Panc1 (cell line): ENCODE data around the gene LHX4. TPM values are rescaled to one million over a fixed set of nuclear protein-coding genes. Genes with fewer than 3 reads are reported as not detected.

Experiments
- ATAC-seq: fragments of 200-7000 bp; cut with Tn5 transposase; 2 replicates; pipeline ENCODE4 v1.9.1; 2020; ENCODE audit warnings: mild to moderate bottlenecking, moderate library complexity
- BruUV-seq: library from RNA; stranded (reverse); fragments of 400-500 nt; replicated peaks from 2 replicates; lab custom pipeline; 2021; lab: Mats Ljungman, UMichigan
- CTCF ChIA-PET: fragments of 300-600 bp; sonication (Branson Sonifier 250); formaldehyde crosslinking; loops from one replicate; lab custom pipeline; 2022; ENCODE audit warnings: antibody characterized with exemption; lab: Charles Lee
- POLR2A ChIA-PET: fragments of 300-600 bp; sonication (Branson Sonifier 250); formaldehyde crosslinking; loops from one replicate; lab custom pipeline; 2022; ENCODE audit warnings: antibody characterized with exemption; lab: Charles Lee
- DNase-seq: peaks from one replicate; pipeline ENCODE4 v3.0.0-alpha.2; 2010; ENCODE audit warnings: low read depth, low spot score
- H3K27ac ChIP-seq: 2 replicates; pipeline ENCODE4 v1.5.1; 2011; ENCODE audit warnings: mild to moderate bottlenecking, low read length, inconsistent platforms
- H3K27me3 ChIP-seq: fragments of 200-500 bp; sonication (Bioruptor generic); 2 replicates; pipeline ENCODE4 v1.6.0; 2014; ENCODE audit warnings: low read length, inconsistent platforms; ENCODE audit not compliant: control insufficient read depth, insufficient read depth
- H3K36me3 ChIP-seq: fragments of 200-500 bp; sonication (Bioruptor generic); 2 replicates; pipeline ENCODE4 v1.5.1; 2014; ENCODE audit warnings: inconsistent platforms, mild to moderate bottlenecking, low read length, moderate library complexity; ENCODE audit not compliant: control insufficient read depth, insufficient read depth
- H3K4me1 ChIP-seq: 2 replicates; pipeline ENCODE4 v1.5.1; 2011; ENCODE audit warnings: inconsistent platforms, mild to moderate bottlenecking, low read length, moderate library complexity; ENCODE audit not compliant: control insufficient read depth, insufficient read depth
- H3K4me3 ChIP-seq, 2 experiments: 2 replicates each; pipeline ENCODE4 v1.5.1; 2011 to 2012; ENCODE audit warnings: low read depth in 2 of 2, low read length in 2 of 2, mild to moderate bottlenecking in 2 of 2, inconsistent platforms in 1 of 2, moderate library complexity in 1 of 2
- H3K9me3 ChIP-seq: fragments of 200-500 bp; sonication (Bioruptor generic); 2 replicates; pipeline ENCODE4 v1.5.1; 2014; ENCODE audit warnings: low read depth, mild to moderate bottlenecking, inconsistent platforms, low read length, moderate library complexity; ENCODE audit not compliant: control insufficient read depth, insufficient read depth
- POLR2AphosphoS5 ChIP-seq: IDR thresholded peaks from 2 replicates; pipeline ENCODE4 v1.6.1; 2012; ENCODE audit warnings: mild to moderate bottlenecking, low read depth, low read length, moderate library complexity
- REST ChIP-seq, 2 experiments: IDR thresholded peaks; 2 replicates each; pipeline ENCODE4 v1.6.1; 2011 to 2012; ENCODE audit warnings: low read depth in 2 of 2, control low read depth in 1 of 2, low read length in 1 of 2, mild to moderate bottlenecking in 1 of 2, moderate library complexity in 1 of 2; ENCODE audit not compliant: insufficient read depth in 1 of 2
- SIN3A ChIP-seq: IDR thresholded peaks from 2 replicates; pipeline ENCODE4 v1.6.1; 2012; ENCODE audit warnings: low read depth, mild to moderate bottlenecking, low read length, moderate library complexity, borderline replicate concordance; ENCODE audit not compliant: insufficient read depth
- TCF7L2 ChIP-seq: IDR thresholded peaks from 2 replicates; pipeline ENCODE4 v1.6.1; 2011; ENCODE audit warnings: mild to moderate bottlenecking, low read depth, low read length, inconsistent platforms
- in situ Hi-C: cut with HindIII; loops from 2 replicates; pipeline ENCODE4 v1.10.0; 2016; ENCODE audit warnings: low sequenced_read_pairs, low pct_unique_long_range_greater_than_20kb
- intact Hi-C: fragments of 100-400 bp; cut with micrococcal nuclease; formaldehyde crosslinking; loops from one replicate; pipeline ENCODE4 v1.10.0; 2022; ENCODE audit not compliant: unreplicated experiment
- total RNA-seq: library from RNA; stranded (reverse); gene quantifications from one replicate; pipeline ENCODE4 v1.2.1, GENCODE V29; 2021; ENCODE audit not compliant: unreplicated experiment
- TF ChIP-seq, protein P1 (sequence below): fragments of 450-650 bp; IDR thresholded peaks from 2 replicates; pipeline ENCODE4 v1.5.1; 2017; ENCODE audit warnings: mild to moderate bottlenecking

The LHX4 gene
- total RNA-seq, 1 experiment from 2014 or later: 0.72 TPM

DNA sequence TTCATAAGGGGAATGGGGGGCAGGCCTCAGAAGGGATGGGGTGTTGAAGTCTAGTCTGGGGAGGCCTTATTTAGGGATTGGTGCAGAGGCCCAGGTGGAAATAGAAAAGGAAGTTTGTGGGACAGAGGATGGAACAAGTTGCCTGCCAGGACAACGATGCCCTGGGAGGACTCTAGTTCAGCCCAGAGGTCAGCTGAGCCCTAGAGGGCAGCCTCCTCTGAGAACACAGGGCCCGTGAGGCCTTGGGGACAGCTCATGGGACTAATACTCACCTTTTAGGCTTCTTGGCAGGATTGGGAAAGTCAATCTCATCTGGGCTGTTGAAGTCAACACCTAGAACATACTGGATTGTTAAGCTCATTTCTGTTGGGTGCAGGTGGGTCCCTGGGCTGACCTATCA is 43.0 kb downstream of the LHX4 start:
- ATAC-seq: no peak
- intact Hi-C loops: no loop called here
- no TSS peak for BruUV-seq
- ChIA-PET POLR2A (no interaction called here), CTCF (no interaction called here)
- Histone ChIP-seq H3K9me3 (no peaks in the 10 kb centered on the region), H3K27ac (no peak overlapping the region), H3K27me3 (no peaks in the 10 kb centered on the region), H3K4me3 (no peak overlapping the region), H3K36me3 (no peaks in the 10 kb centered on the region), H3K4me1 (no peaks in the 10 kb centered on the region)
- TF ChIP-seq TCF7L2: no peak
- TF ChIP-seq, protein P1, sequence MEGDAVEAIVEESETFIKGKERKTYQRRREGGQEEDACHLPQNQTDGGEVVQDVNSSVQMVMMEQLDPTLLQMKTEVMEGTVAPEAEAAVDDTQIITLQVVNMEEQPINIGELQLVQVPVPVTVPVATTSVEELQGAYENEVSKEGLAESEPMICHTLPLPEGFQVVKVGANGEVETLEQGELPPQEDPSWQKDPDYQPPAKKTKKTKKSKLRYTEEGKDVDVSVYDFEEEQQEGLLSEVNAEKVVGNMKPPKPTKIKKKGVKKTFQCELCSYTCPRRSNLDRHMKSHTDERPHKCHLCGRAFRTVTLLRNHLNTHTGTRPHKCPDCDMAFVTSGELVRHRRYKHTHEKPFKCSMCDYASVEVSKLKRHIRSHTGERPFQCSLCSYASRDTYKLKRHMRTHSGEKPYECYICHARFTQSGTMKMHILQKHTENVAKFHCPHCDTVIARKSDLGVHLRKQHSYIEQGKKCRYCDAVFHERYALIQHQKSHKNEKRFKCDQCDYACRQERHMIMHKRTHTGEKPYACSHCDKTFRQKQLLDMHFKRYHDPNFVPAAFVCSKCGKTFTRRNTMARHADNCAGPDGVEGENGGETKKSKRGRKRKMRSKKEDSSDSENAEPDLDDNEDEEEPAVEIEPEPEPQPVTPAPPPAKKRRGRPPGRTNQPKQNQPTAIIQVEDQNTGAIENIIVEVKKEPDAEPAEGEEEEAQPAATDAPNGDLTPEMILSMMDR: no peak
- no peak for TF ChIP-seq REST (IDR thresholded peaks at IDR 0.05; ENCODE audit: insufficient read depth in 1 of 2, low read depth in 2 of 2, low read length in 1 of 2)
- no peak for TF ChIP-seq SIN3A
- no peak for TF ChIP-seq POLR2AphosphoS5
- DNase-seq: no peak
- in situ Hi-C loops: no loop called here

- BruUV-seq: no TSS peak
- POLR2A ChIA-PET: no interaction called here
- H3K9me3 ChIP-seq: no peaks in the 10 kb centered on the region
Observed at GRCh38 chr1:180274221-180274620, 44.2 kb downstream of the LHX4 start.

More at GRCh38 chr1:180274221-180274620, 44.2 kb downstream of the LHX4 start:
- no peak for DNase-seq
- H3K36me3 ChIP-seq: no peaks in the 10 kb centered on the region
- TF ChIP-seq TCF7L2 (no peak), SIN3A (no peak), POLR2AphosphoS5 (no peak), REST (IDR thresholded peaks at IDR 0.05; ENCODE audit: insufficient read depth in 1 of 2, low read depth in 2 of 2, low read length in 1 of 2) (no peak)
- TF ChIP-seq, protein P1: no peak
- H3K4me3 ChIP-seq: no peak overlapping the region
- CTCF ChIA-PET: no interaction called here
- in situ Hi-C loops: no loop called here
- intact Hi-C loops: no loop called here
- ATAC-seq: no peak
- no peak overlapping the region for H3K27ac ChIP-seq
- H3K4me1 ChIP-seq: no peaks in the 10 kb centered on the region
- H3K27me3 ChIP-seq: no peaks in the 10 kb centered on the region
